Loucy (cell line): ENCODE measurements around the gene MMP12.

Experiments
- H2AFZ ChIP-seq: fragments of 200-600 bp; sonication (generic); 2 replicates; pipeline ENCODE4 v1.6.0; 2016; ENCODE audit warnings: antibody characterized with exemption, mild to moderate bottlenecking, low read length, moderate library complexity
- H3F3A ChIP-seq: fragments of 200-600 bp; 2 replicates; pipeline ENCODE4 v1.6.0; 2016; ENCODE audit warnings: antibody characterized with exemption, low read depth, mild to moderate bottlenecking
- H3K27me3 ChIP-seq: fragments of 200-600 bp; sonication (generic); 2 replicates; pipeline ENCODE4 v1.6.1; 2014; ENCODE audit warnings: low read length, mild to moderate bottlenecking; ENCODE audit not compliant: insufficient read depth, poor library complexity, severe bottlenecking
- H3K36me3 ChIP-seq: fragments of 200-600 bp; sonication (generic); 2 replicates; pipeline ENCODE4 v1.6.1; 2016; ENCODE audit warnings: low read length; ENCODE audit not compliant: insufficient read depth
- H3K4me1 ChIP-seq: fragments of 200-600 bp; sonication (generic); 2 replicates; pipeline ENCODE4 v1.5.1; 2014; ENCODE audit warnings: low read length, mild to moderate bottlenecking; ENCODE audit not compliant: insufficient read depth, poor library complexity, severe bottlenecking
- H3K4me2 ChIP-seq: fragments of 200-600 bp; sonication (generic); 2 replicates; pipeline ENCODE4 v1.6.0; 2014; ENCODE audit warnings: antibody characterized with exemption, low read length, low read depth, mild to moderate bottlenecking; ENCODE audit not compliant: poor library complexity, severe bottlenecking
- H3K4me3 ChIP-seq: fragments of 200-600 bp; sonication (generic); 2 replicates; pipeline ENCODE4 v1.5.1; 2014; ENCODE audit warnings: low read length, mild to moderate bottlenecking, mixed read lengths; ENCODE audit not compliant: poor library complexity, severe bottlenecking
- H3K79me2 ChIP-seq: fragments of 200-600 bp; sonication (generic); 2 replicates; pipeline ENCODE4 v1.6.1; 2014; ENCODE audit warnings: low read length; ENCODE audit not compliant: insufficient read depth
- H3K9ac ChIP-seq: fragments of 200-600 bp; sonication (generic); 2 replicates; pipeline ENCODE4 v1.6.0; 2014; ENCODE audit warnings: mild to moderate bottlenecking, low read depth, low read length, moderate library complexity; ENCODE audit not compliant: poor library complexity, severe bottlenecking
- H3K9me2 ChIP-seq: fragments of 200-600 bp; sonication (generic); replicated peaks from 2 replicates; pipeline ENCODE4 v1.6.1; 2016; ENCODE audit warnings: low read depth, low read length, mixed read lengths
- H3K9me3 ChIP-seq: fragments of 200-600 bp; sonication (generic); 2 replicates; pipeline ENCODE4 v1.6.1; 2014; ENCODE audit warnings: mild to moderate bottlenecking, antibody characterized with exemption, low read length, low read depth; ENCODE audit not compliant: insufficient read depth
- H4K20me1 ChIP-seq: fragments of 200-600 bp; sonication (generic); 2 replicates; pipeline ENCODE4 v1.6.0; 2014; ENCODE audit warnings: antibody characterized with exemption, low read length, mild to moderate bottlenecking; ENCODE audit not compliant: insufficient read depth, poor library complexity, severe bottlenecking
- CTCF ChIP-seq: fragments of 200-600 bp; sonication (generic); conservative IDR thresholded peaks from 2 replicates; pipeline ENCODE4 v1.5.1; 2014; ENCODE audit warnings: mild to moderate bottlenecking, antibody characterized with exemption, low read length
- EZH2phosphoT487 ChIP-seq: fragments of 200-600 bp; IDR thresholded peaks from 2 replicates; pipeline ENCODE4 v1.6.1; 2018; ENCODE audit warnings: antibody characterized with exemption, mild to moderate bottlenecking, moderate library complexity, borderline replicate concordance

Gene MMP12

GRCh38 chr11:102840018-102840417 lies 34.8 kb downstream of the MMP12 start:
- H3K9ac ChIP-seq: no peak overlapping the region
- H3K36me3 ChIP-seq: no peaks in the 10 kb centered on the region
- H3K4me3 ChIP-seq: no peak overlapping the region
- no peaks in the 10 kb centered on the region for H3K9me3 ChIP-seq
- no peaks in the 10 kb centered on the region for H3K4me1 ChIP-seq
- no peaks in the 10 kb centered on the region for H3K9me2 ChIP-seq
- no peak overlapping the region for H3K4me2 ChIP-seq
- H3F3A ChIP-seq: no peaks in the 10 kb centered on the region
- H3K79me2 ChIP-seq: no peaks in the 10 kb centered on the region
- no peaks in the 10 kb centered on the region for H4K20me1 ChIP-seq
- no peaks in the 10 kb centered on the region for H3K27me3 ChIP-seq
- H2AFZ ChIP-seq: no peak overlapping the region
- no peak for TF ChIP-seq EZH2phosphoT487
- TF ChIP-seq CTCF: no peak

GRCh38 chr11:102837646-102838045 lies 37.1 kb downstream of the MMP12 start:
- H3K4me1 ChIP-seq: no peaks in the 10 kb centered on the region
- H4K20me1 ChIP-seq: no peaks in the 10 kb centered on the region
- H3K27me3 ChIP-seq: no peaks in the 10 kb centered on the region
- no peaks in the 10 kb centered on the region for H3K9me3 ChIP-seq
- no peak overlapping the region for H3K9ac ChIP-seq
- H3K9me2 ChIP-seq: no peaks in the 10 kb centered on the region
- TF ChIP-seq EZH2phosphoT487: no peak
- TF ChIP-seq CTCF: no peak
- H3K4me3 ChIP-seq: no peak overlapping the region
- no peak overlapping the region for H3K4me2 ChIP-seq
- no peaks in the 10 kb centered on the region for H3F3A ChIP-seq
- H2AFZ ChIP-seq: no peak overlapping the region
- no peaks in the 10 kb centered on the region for H3K36me3 ChIP-seq
- no peaks in the 10 kb centered on the region for H3K79me2 ChIP-seq

- Histone ChIP-seq H3K9me3 (no peaks in the 10 kb centered on the region), H4K20me1 (no peaks in the 10 kb centered on the region), H3K4me1 (no peaks in the 10 kb centered on the region), H3K9me2 (no peaks in the 10 kb centered on the region), H3K36me3 (no peaks in the 10 kb centered on the region), H3K79me2 (no peaks in the 10 kb centered on the region), H3K9ac (no peak overlapping the region), H3K4me3 (no peak overlapping the region), H2AFZ (no peak overlapping the region), H3F3A (no peaks in the 10 kb centered on the region), H3K4me2 (no peak overlapping the region), H3K27me3 (no peaks in the 10 kb centered on the region)
- TF ChIP-seq EZH2phosphoT487: no peak
- TF ChIP-seq CTCF: no peak
These were observed 37.6 kb downstream of the MMP12 start for GRCh38 chr11:102837156-102837555.
